GM23338 (cell line): Measurements from ENCODE around the gene MRPS26. TPM values are rescaled to one million over a fixed set of nuclear protein-coding genes. Genes with fewer than 3 reads are reported as not detected.
A peak's percentile ranks its signal among the peaks of the same experiment; 100 is the strongest.

Experiments
- ATAC-seq: fragments of 200-7000 bp; cut with Tn5 transposase; 3 replicates; pipeline ENCODE4 v1.9.1; 2020
- DNase-seq: peaks from one replicate; pipeline ENCODE4 v3.0.0-alpha.2; 2015; ENCODE audit warnings: low spot score
- H2AFZ ChIP-seq: fragments of 200-600 bp; sonication (generic); 2 replicates; pipeline ENCODE4 v1.8.0; 2016; ENCODE audit warnings: antibody characterized with exemption, mild to moderate bottlenecking, moderate library complexity
- H3F3A ChIP-seq: fragments of 200-600 bp; sonication (generic); replicated peaks from 2 replicates; pipeline ENCODE4 v1.8.0; 2017; ENCODE audit warnings: antibody characterized with exemption, mixed run types, low read depth
- H3K27ac ChIP-seq: fragments of 200-600 bp; sonication (generic); 2 replicates; pipeline ENCODE4 v1.6.1; 2016; ENCODE audit warnings: low read depth
- H3K27me3 ChIP-seq: fragments of 200-600 bp; sonication (generic); 2 replicates; pipeline ENCODE4 v1.8.0; 2016; ENCODE audit warnings: mild to moderate bottlenecking, mixed run types, moderate library complexity; ENCODE audit not compliant: insufficient read depth
- H3K36me3 ChIP-seq: fragments of 200-600 bp; sonication (generic); 2 replicates; pipeline ENCODE4 v1.8.0; 2016; ENCODE audit warnings: mild to moderate bottlenecking; ENCODE audit not compliant: insufficient read depth
- H3K4me1 ChIP-seq: fragments of 200-600 bp; sonication (generic); 2 replicates; pipeline ENCODE4 v1.8.0; 2016; ENCODE audit warnings: mild to moderate bottlenecking, moderate library complexity; ENCODE audit not compliant: insufficient read depth
- H3K4me2 ChIP-seq: fragments of 200-600 bp; sonication (generic); 2 replicates; pipeline ENCODE4 v1.7.1; 2017; ENCODE audit warnings: mixed run types
- H3K4me3 ChIP-seq: fragments of 200-600 bp; sonication (generic); 2 replicates; pipeline ENCODE4 v1.6.1; 2016; ENCODE audit warnings: mixed run types
- H3K79me2 ChIP-seq: fragments of 200-600 bp; sonication (generic); replicated peaks from 2 replicates; pipeline ENCODE4 v1.8.0; 2017; ENCODE audit warnings: mild to moderate bottlenecking; ENCODE audit not compliant: insufficient read depth
- H3K9me2 ChIP-seq: fragments of 200-600 bp; sonication (generic); 2 replicates; pipeline ENCODE4 v1.8.0; 2017; ENCODE audit not compliant: insufficient read depth
- H4K20me1 ChIP-seq: fragments of 200-600 bp; sonication (generic); replicated peaks from 2 replicates; pipeline ENCODE4 v1.8.0; 2017; ENCODE audit warnings: mild to moderate bottlenecking; ENCODE audit not compliant: insufficient read depth
- H3K27ac Mint-ChIP-seq: 2 replicates; pipeline ENCODE4 v1.8.0; 2020; ENCODE audit warnings: inconsistent platforms, mild to moderate bottlenecking, moderate library complexity, mixed read lengths
- H3K27me3 Mint-ChIP-seq: 3 replicates; pipeline ENCODE4 v1.8.0; 2022; ENCODE audit warnings: low read depth, mild to moderate bottlenecking, moderate library complexity, mixed read lengths, inconsistent platforms; ENCODE audit not compliant: insufficient read depth, poor library complexity
- H3K36me3 Mint-ChIP-seq: 3 replicates; pipeline ENCODE4 v1.8.0; 2021; ENCODE audit warnings: low read depth, mild to moderate bottlenecking, inconsistent platforms, moderate library complexity, mixed read lengths
- H3K4me1 Mint-ChIP-seq: 3 replicates; pipeline ENCODE4 v1.8.0; 2020; ENCODE audit warnings: mild to moderate bottlenecking, inconsistent platforms, mixed read lengths
- H3K4me3 Mint-ChIP-seq: 3 replicates; pipeline ENCODE4 v1.8.0; 2021; ENCODE audit warnings: moderate library complexity, mild to moderate bottlenecking, inconsistent platforms, mixed read lengths
- H3K9me3 Mint-ChIP-seq: 3 replicates; pipeline ENCODE4 v1.8.0; 2020; ENCODE audit warnings: moderate library complexity, mild to moderate bottlenecking, inconsistent platforms, mixed read lengths
- CREB1 ChIP-seq: fragments of 250-450 bp; sonication (Bioruptor Pico); IDR thresholded peaks from 2 replicates; pipeline ENCODE4 v1.5.0; 2020; ENCODE audit warnings: low read depth, mild to moderate bottlenecking, moderate library complexity
- CTCF ChIP-seq, 2 experiments: fragments of 200-600 bp in 1 of 2; sonication (generic) in 1 of 2; conservative IDR thresholded peaks; 2 replicates each; pipeline versions ENCODE4 v1.5.1 to v1.6.1; 2016 to 2017; ENCODE audit warnings: antibody characterized with exemption in 2 of 2, low read depth in 2 of 2, mild to moderate bottlenecking in 2 of 2, moderate library complexity in 1 of 2
- ETS1 ChIP-seq: IDR thresholded peaks from 2 replicates; pipeline ENCODE4 v1.6.1; 2016; ENCODE audit warnings: antibody characterized with exemption
- EZH2 ChIP-seq: fragments of 200-600 bp; sonication (generic); IDR thresholded peaks from one replicate; pipeline ENCODE4 v1.8.0; 2017; ENCODE audit warnings: antibody characterized with exemption, mild to moderate bottlenecking, low read depth; ENCODE audit not compliant: unreplicated experiment
- EZH2phosphoT487 ChIP-seq: fragments of 200-600 bp; sonication (generic); IDR thresholded peaks from one replicate; pipeline ENCODE4 v1.8.1; 2018; ENCODE audit warnings: antibody characterized with exemption; ENCODE audit not compliant: unreplicated experiment
- JUNB ChIP-seq: IDR thresholded peaks from one replicate; pipeline ENCODE4 v1.6.1; 2016; ENCODE audit warnings: antibody characterized with exemption; ENCODE audit not compliant: unreplicated experiment
- NANOG ChIP-seq: IDR thresholded peaks from 2 replicates; pipeline ENCODE4 v1.6.1; 2016; ENCODE audit warnings: antibody characterized with exemption, borderline replicate concordance
- POLR2AphosphoS5 ChIP-seq: IDR thresholded peaks from 2 replicates; pipeline ENCODE4 v1.6.1; 2016; ENCODE audit warnings: antibody characterized with exemption, low read depth
- REST ChIP-seq: IDR thresholded peaks from one replicate; pipeline ENCODE4 v1.6.1; 2018; ENCODE audit warnings: antibody characterized with exemption; ENCODE audit not compliant: unreplicated experiment
- STAT1 ChIP-seq: IDR thresholded peaks from one replicate; pipeline ENCODE4 v1.6.1; 2016; ENCODE audit warnings: antibody characterized with exemption; ENCODE audit not compliant: unreplicated experiment
- ZNF114 ChIP-seq: fragments of 250-450 bp; sonication (Bioruptor Pico); IDR thresholded peaks from 2 replicates; pipeline ENCODE4 v1.5.0; 2020; ENCODE audit warnings: mild to moderate bottlenecking, moderate library complexity
- ZNF331 ChIP-seq: fragments of 250-450 bp; sonication (Bioruptor Pico); IDR thresholded peaks from 2 replicates; pipeline ENCODE4 v1.5.0; 2020; ENCODE audit warnings: low read depth, mild to moderate bottlenecking, moderate library complexity
- ZNF462 ChIP-seq: fragments of 250-450 bp; sonication (Bioruptor Pico); IDR thresholded peaks from 2 replicates; pipeline ENCODE4 v1.5.0; 2020; ENCODE audit warnings: mild to moderate bottlenecking, moderate library complexity
- polyA plus RNA-seq: library from polyadenylated mRNA; unstranded; fragments of >200 nt; fragmentation: Nextera tagmentation; extraction: Ambion mirVana; gene quantifications from 2 replicates; pipeline ENCODE4 v1.2.1, GENCODE V29; 2016
- total RNA-seq: library from RNA; depleted of rRNA; stranded (reverse); fragments of >200 nt; shearing (Covaris generic); gene quantifications from 2 replicates; pipeline ENCODE4 v1.2.3, GENCODE V29; 2014

The MRPS26 gene
- total and polyA plus RNA-seq, 2 experiments from 2014 or later, result 105 to 154 TPM

- Histone ChIP-seq H3K79me2 (peaks cover 11% of the 10 kb centered on the region), H4K20me1 (peaks cover 10% of the 10 kb centered on the region), H3K27ac (peak overlapping the region; percentile 39; the same call in 1 of the 2 replicates), H2AFZ (no peak overlapping the region), H3K4me2 (no peak overlapping the region), H3K4me1 (no peaks in the 10 kb centered on the region), H3K9me2 (no peaks in the 10 kb centered on the region), H3F3A (peaks cover 11% of the 10 kb centered on the region; the same call in 1 of the 2 replicates), H3K36me3 (peaks cover 18% of the 10 kb centered on the region; the same call in 1 of the 2 replicates), H3K27me3 (no peaks in the 10 kb centered on the region), H3K4me3 (no peak overlapping the region)
- Mint-ChIP-seq H3K27me3 (peaks cover 4% of the 10 kb centered on the region), H3K36me3 (peaks cover 36% of the 10 kb centered on the region), H3K9me3 (no peaks in the 10 kb centered on the region), H3K27ac (no peak overlapping the region), H3K4me1 (peaks cover 5% of the 10 kb centered on the region), H3K4me3 (no peak overlapping the region)
- no peak for DNase-seq
- no peak for ATAC-seq
- TF ChIP-seq NANOG, result no peak
- no peak for TF ChIP-seq JUNB
- no peak for TF ChIP-seq POLR2AphosphoS5
- TF ChIP-seq STAT1, result no peak
- no peak for TF ChIP-seq CTCF (conservative IDR thresholded peaks at IDR 0.05; ENCODE audit: low read depth in 2 of 2)
- no peak for TF ChIP-seq ZNF462 (CRISPR knock-in tag)
- no peak for TF ChIP-seq CREB1 (CRISPR knock-in tag)
- TF ChIP-seq ZNF114 (CRISPR knock-in tag), result no peak
- no peak for TF ChIP-seq REST
- no peak for TF ChIP-seq EZH2
- no peak for TF ChIP-seq EZH2phosphoT487
- TF ChIP-seq ETS1, result no peak
- no peak for TF ChIP-seq ZNF331 (CRISPR knock-in tag)
Observed at GRCh38 chr20:3051385-3052019, 5.7 kb downstream of the MRPS26 start.
